GM12874 (cell line): ENCODE measurements around the gene CHD2.

ENCODE experiments used
- CTCF ChIP-seq: IDR thresholded peaks from 2 replicates; pipeline ENCODE4 v1.5.1; 2011; ENCODE audit warnings: low read depth, mild to moderate bottlenecking, control low read depth, low read length, moderate library complexity; ENCODE audit not compliant: insufficient read depth

The CHD2 gene

GRCh38 chr15:92930776-92931175 is 30.7 kb downstream of the CHD2 start:
- TF ChIP-seq CTCF = no peak

- no peak for TF ChIP-seq CTCF
These were observed 33.0 kb downstream of the CHD2 start for GRCh38 chr15:92932946-92933649.

DNA sequence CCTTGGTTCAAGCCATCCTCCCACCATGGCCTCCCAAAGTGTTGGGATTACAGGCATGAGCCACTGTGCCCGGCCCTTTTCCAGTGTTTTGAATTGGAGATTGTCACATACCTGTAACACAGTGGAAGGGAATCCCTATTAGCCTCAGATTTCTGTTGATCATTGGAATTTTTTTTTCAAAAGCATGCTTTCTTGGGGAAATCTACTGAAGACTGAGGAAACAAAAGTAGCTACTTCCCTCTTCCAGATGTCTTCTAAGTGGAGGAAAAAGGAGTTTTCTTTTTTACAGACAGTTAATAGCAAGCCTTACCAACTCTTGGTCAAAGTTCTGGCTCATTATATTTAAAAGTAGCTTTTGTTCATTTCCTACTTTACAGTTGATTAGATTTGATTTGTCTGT is 33.7 kb downstream of the CHD2 start:
- no peak for TF ChIP-seq CTCF

- TF ChIP-seq CTCF = no peak
These were observed 34.6 kb downstream of the CHD2 start for GRCh38 chr15:92934716-92935115.

DNA sequence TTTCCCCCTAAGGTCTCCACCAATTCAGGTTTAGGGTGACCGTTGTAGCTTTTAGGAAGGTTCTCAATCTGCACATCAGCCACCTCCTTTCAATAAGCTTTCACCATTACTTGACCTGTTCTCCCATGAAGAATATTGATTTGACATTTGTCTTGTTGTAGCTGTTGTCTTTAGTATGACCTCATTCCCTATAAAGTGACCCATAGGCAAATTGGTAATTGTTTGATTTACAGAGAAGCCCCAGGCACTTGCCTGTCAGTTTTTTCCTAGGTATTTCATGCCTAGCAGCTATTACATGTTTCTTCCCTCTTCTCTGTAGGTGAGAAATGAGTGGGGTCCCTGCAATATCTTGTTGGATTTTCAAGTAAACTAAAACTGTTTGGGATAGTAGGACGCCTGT is 36.0 kb downstream of the CHD2 start:
- TF ChIP-seq CTCF = no peak

DNA sequence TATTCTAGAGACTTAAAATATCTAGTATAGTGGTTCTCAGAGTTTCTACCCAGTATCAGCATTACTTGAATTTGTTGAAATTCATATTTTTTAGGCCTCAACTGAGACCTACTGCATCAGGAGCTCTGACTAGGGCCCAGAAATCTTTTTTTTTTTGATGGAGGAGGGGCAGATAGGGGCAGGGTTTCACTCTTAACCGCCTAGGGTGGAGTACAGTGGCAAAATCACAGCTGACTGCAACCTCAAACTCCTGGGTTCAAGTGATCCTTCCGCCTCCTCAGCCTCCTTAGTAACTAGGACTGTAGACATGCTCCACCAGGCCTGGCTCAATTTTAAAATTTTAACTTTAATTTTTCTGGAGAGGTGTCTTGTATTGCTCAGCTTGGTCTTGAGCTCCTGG is 36.6 kb downstream of the CHD2 start:
- TF ChIP-seq CTCF = no peak

GRCh38 chr15:92937901-92938300 is 37.8 kb downstream of the CHD2 start:
- TF ChIP-seq CTCF = no peak

- 0 out of 2 replicates have a peak, but pooled peaks have one; percentile 6 for TF ChIP-seq CTCF
These were observed 38.3 kb downstream of the CHD2 start for GRCh38 chr15:92938387-92938786.
